ENCODE data around the gene TBCCD1.

DNA sequence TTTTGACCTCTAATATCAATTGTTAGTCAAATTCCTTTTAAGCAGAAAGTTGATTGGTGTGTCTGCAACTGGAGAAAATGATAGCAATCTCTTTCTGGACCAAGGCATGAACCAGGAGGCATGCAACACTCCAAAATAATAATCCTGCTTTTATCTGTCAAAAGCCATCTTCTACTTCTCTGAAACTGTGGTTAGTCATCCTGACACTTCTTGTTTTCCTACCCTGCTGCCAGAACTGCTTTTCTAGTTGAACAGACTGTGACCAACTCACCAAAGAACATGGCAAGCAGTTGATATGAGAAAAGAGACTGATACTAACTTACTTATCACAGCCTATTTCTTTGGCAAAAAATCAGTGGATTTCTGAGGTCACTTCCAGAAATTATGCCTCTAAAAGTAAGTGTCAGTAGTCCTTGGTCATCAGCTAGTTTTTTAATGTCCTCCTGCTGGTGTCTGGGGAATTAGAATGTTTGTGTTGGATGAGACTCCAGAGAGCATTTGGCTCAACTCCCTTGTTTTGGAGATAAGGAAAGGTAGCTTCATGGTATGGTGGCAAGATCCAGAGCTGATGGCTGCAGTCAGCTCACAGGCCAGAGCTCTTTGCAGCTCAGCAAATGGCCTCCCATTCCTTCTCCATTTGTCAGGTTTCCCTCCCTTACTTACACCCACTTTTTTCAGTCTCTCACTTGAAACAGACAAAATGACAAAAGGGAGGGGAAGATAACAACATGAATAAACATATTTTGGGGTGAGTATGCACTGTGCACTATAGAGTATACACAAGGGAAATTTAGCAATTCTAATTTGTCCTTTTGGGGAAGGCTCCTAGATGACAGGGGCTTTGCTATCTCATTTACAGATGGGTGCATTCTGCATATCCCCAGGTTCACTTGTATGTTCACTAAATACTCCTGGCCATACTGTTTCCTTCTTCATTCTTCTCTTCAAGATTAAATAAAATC, 30.0 kb downstream of the TBCCD1 start:
- TF ChIP-seq, protein P1, sequence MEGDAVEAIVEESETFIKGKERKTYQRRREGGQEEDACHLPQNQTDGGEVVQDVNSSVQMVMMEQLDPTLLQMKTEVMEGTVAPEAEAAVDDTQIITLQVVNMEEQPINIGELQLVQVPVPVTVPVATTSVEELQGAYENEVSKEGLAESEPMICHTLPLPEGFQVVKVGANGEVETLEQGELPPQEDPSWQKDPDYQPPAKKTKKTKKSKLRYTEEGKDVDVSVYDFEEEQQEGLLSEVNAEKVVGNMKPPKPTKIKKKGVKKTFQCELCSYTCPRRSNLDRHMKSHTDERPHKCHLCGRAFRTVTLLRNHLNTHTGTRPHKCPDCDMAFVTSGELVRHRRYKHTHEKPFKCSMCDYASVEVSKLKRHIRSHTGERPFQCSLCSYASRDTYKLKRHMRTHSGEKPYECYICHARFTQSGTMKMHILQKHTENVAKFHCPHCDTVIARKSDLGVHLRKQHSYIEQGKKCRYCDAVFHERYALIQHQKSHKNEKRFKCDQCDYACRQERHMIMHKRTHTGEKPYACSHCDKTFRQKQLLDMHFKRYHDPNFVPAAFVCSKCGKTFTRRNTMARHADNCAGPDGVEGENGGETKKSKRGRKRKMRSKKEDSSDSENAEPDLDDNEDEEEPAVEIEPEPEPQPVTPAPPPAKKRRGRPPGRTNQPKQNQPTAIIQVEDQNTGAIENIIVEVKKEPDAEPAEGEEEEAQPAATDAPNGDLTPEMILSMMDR (IDR thresholded peaks at IDR 0.05; ENCODE audit: poor library complexity), result no peak
- TF ChIP-seq EZH2 (IDR thresholded peaks at IDR 0.05; ENCODE audit: borderline replicate concordance), result no peak
- no peak for TF ChIP-seq EZH2phosphoT487 (IDR thresholded peaks at IDR 0.05; ENCODE audit: low read depth, severe bottlenecking, unreplicated experiment)
